T follicular helper cell (primary cell): ENCODE measurements around the gene CAMK2D.

Experiments used
- DNase-seq: peaks from one replicate; pipeline ENCODE4 v3.0.0-alpha.2; 2020; ENCODE audit warnings: low read depth

Gene CAMK2D

DNA sequence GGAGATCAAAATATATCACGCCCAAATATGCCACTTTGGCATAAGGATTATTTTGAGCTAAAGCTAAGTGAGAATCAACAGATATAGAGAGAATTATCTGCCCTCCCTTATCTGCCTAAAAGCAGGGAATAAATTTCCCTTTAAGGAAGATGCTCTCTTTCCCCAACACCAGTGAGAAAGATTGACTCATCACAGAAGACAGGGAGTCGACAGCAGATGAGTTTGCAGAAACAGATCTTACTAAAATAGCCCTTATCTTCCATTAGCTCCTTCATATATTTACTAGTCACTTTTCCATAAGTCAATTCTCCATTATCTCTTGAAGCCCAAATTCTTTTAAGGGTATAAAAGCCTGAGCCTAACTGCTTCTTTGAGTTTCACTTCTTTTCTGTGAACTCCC is 156.6 kb downstream of the CAMK2D start:
- DNase-seq, result no peak

GRCh38 chr4:113603911-113604310 is 157.6 kb downstream of the CAMK2D start:
- no peak for DNase-seq

DNA sequence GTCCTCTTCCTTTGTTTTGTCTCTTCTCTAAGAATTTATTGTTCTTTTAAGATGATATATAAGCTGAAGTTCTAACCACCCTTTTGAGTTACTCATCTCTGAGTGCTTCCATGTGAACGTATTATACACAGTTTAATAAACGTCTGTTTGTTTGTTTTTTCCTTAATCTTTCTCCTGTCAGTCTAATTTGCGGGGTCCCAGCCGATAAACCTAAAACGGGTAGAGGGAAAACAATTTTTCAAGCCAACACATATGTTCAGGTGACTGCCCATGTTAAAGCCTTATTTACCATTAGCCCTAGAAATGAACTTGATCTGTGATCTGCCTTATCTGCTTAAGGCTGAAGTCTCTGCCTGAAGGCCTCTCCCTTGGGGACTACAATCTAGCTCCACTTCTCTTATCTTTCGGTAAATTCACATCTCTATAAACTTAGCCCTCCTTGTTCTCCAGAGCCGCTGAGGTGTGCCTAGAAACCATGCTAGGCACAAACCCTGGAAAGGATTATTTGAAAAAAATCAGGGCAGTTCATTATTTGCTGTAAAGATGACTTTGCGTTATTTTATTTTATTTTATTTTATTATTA is 158.8 kb downstream of the CAMK2D start:
- no peak for DNase-seq

DNA sequence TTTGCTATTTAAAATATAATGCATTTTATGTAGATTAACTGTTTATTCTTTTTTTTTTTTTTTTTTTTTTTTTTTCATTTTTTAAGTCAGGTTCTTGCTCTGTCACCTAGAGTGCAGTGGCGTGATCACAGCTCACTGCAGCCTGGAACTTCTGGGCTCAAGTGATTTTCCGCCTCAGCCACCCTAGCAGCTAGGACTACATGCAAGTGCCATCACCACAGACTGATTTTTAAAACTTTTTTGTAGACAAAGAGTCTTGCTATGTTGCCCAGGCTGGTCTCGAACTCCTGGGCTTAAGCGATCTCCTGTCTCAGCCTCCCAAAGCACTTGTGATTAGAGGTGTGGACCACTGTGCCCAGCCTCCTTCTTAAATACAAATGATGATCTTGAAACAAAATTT is 159.9 kb downstream of the CAMK2D start:
- DNase-seq, result no peak

- DNase-seq, result no peak
Observed at GRCh38 chr4:113596396-113596795, 165.1 kb downstream of the CAMK2D start.

DNA sequence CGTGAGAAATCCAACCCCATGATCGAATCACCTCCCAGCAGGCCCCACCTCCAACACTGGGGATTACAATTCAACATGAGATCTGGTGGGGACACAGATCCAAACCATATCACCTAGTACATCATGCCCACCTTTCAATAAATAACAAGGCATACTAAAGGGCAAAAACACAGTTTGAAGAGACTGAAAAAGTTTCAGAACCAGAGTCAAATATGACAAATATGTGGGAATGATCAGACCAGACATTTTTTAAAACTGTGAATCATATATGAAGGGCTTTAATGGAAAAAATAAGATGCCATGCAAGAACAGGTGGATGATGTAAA is 167.3 kb downstream of the CAMK2D start:
- DNase-seq, result no peak

DNA sequence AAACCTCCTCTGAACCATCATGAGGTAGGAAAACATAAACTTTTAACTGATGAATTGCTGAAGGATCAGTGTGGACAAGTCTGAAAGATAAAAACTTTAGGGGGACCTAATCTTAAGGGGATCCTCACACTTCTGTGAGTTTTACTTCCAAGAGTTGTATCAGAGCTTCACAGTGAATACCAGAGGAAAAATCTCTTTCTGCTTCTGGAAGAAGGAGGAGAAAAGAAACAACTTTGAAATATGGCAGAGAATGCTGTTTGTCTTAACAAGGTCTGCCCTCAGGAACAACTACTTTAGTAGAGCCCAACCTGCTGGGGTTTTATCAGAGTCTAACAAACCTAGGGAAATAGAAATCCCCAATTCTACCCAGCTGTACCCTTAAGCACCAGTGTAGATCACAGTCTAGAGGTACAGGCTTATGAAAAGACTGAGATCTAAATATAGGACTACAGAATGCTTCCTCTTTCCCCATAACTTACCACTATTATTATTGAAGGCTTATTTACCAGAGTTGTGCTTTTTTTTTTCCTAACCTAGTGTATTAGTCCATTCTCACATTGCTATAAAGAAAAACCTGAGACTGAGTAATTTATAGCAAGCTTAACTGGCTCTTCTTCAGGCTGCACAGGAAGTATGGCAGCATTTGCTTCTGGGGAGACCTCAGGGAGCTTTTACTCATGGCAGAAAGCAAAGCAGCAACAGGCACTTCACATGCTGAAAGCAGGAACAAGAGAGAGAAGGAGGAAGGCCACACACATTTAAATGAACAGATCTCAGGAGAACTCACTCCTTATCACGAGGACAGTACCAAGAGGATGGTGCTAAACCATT is 167.9 kb downstream of the CAMK2D start:
- no peak for DNase-seq

- DNase-seq, result no peak
Observed at GRCh38 chr4:113591982-113592381, 169.6 kb downstream of the CAMK2D start.

DNA sequence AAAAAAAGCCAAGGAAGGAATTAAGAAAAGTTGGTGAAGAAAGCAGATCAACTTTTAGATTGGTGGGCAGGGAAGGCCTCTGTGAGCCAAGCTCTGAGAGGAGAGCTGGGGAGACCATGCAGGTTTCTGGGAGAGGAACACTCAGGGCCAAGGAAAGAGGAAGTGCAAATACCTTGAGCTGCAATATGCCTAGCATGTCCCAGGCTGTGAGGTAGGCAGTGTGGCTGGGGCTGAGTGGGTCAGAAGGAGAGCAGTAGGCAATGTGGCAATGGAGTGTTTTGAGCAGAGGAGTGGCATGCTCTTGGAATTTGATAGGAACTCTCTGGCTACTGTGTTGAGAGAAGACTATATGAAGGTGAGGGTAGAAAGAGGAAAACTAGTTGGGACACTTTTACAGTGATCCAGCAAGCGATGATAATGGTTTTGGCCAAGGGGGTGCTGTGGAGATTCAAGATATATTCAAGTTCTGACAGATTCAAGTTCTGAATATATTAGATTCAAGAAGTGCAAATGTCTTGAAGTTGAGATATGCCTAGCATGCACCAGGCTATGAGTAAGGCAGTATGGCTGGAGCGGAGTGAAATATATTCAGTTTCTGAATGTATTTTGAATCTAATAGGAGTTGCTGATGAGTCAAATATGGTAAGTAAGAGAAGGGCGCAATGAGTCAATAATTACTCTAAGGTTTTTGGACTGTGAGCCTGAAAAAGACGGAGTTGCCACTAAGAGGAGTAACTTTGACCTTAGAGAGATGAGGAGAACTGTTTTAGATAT is 172.5 kb downstream of the CAMK2D start:
- DNase-seq, result no peak

DNA sequence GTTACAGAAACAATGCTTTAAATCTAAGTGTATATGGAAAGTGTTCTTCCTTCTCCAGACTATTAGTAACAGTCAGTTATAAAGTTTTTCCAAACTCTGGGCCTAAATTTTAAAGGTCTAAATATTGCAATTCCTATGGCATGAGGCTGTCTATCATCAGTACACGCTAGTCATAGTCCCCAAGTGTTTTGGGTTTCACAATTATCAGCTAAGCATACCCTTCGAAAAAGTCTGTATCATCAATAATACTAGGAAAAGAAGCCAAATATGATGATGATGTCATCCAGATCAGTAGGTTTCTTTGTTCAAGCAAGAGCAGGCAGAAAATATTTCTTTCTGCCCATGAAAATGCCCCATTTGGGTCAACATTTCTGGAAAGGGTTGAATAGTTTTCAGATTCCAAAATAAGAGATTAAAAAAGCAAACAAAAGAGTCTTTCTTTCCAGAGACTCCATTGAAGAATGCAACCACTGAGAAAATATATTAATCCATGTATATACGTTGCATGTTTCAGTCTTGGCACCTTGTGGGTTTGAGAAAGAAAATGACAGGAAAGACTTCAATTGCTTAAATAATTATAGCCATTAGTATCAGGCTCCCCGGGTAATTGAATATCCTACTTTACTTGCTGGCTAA is 173.8 kb downstream of the CAMK2D start:
- DNase-seq, result no peak

- no peak for DNase-seq
Observed at GRCh38 chr4:113587156-113587555, 174.4 kb downstream of the CAMK2D start.

GRCh38 chr4:113586072-113586471 is 175.5 kb downstream of the CAMK2D start:
- no peak for DNase-seq

DNA sequence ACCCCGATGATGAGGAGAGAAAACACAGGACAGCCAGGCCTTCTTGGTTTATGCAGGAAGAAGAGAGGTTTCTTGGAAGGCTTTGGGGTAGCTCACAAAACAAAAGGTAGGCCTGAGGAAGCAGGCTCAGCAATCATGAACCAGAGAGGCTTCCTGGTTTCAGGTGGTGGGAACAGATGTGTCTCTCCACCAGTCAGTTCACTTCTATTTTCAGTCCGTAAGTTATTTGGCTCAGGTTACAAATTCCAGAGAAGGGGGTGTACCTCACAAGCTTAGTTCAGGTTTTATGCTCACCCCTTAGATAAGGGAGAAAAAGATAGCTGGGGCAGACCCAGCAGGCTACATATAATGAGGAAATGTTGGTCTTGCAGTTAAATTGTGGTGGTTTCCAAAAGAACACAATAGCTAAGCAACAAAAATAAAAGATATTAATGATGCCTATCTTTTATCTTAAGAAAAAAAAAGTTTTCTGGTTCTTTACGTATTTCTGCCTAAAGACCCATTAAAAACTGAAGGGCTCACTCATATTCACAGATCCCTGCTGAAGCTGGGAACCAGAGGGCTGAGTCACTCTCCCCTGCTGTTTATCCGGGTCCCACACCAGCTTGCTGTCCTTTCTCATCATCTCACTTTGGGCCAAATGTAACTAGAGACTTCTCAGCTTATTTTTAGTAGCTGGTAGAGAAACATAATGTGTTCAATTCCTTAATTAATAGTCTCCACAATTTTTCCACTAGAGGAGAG is 177.0 kb downstream of the CAMK2D start:
- DNase-seq, result no peak

DNA sequence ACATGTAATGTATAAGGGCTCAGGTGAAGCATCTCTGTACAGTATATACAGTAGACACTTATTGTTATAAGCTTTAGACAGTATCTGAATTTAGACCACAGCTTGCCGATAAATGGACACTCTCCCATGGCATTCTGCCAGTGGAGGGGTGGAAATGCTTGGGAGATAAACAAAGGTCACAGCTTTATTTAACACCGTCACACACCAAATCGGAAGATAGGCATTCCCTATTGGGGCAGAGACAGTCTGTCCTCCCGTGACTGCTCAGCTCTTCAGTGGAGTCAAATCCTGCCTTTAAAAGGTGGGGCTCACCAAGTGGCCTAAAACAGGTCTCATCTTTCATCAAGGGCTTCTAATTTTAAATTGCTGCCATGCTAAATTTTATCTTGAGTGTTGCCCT is 178.8 kb downstream of the CAMK2D start:
- DNase-seq, result no peak

DNA sequence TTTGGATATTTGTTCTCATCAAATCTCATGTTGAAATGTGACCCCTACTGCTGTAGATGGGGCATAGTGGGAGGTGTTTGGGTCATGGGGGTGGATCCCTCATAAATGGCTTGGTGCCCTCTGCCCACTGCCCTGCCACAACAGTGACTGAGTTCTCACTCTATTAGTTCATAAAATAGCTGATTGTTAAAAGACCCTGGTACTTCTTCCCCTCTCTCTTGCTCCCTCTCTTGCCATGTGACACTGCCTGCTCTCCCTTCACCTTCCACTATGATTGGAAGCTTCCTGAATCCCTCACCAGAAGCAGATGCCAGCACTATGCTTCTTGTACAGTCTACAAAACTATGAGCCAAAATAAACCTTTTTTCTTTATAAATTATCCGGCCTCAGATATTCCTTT is 182.2 kb downstream of the CAMK2D start:
- no peak for DNase-seq

DNA sequence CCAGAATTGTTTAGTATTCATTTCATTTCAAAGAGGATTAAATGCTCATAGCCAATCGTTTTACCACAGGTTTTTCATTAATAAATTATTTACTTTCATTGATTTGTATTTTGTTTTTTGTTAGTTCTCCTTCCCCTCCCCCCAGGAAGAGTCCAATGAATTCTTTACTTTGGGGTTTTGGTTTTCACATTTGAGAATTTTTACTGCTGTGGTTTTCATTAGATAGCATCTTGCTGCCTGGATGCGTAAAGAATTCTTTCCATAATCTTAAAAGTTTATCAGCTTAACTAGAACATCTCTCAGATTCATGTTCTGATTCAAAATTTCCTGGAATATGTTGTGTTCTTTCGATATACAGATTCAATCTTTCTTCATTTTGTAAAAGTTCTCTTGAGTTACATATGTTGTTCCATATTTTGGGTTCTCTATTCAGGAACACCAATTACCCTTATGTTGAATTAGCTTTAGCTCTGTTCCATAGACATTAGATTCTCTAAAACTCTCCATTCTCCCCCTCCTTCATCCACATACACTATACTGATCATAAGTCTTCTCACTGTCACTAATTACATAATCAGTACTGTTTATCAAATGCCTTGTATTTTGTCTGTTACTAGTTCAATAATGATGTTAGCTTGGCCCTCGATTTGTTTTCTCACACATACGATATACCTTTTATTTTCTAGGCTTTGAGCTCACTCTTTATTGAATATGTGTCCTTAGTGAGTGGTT is 184.4 kb downstream of the CAMK2D start:
- no peak for DNase-seq

GRCh38 chr4:113575401-113575800 is 186.1 kb downstream of the CAMK2D start:
- DNase-seq, result no peak

DNA sequence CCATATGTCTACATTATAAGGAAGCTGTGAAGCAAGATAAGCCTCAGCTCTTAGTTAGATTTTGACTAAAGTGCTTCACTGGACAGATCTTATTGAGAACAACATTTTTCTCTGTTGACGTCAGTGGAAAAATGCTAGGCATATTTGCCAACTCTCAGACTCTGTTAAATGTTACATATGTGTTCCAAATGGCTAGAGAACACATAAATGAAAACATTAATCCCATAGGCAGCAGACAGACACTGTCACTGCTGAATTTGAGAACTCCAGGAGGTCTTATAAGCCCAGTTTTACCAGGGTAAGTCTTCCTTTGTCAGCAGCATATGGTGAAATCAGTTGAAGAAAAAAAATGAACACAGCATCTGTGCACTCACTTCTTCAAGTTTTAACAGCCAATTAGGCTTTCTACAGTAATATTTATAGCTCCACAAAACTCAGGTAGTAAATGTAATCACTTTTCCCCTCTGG is 186.9 kb downstream of the CAMK2D start:
- no peak for DNase-seq

- no peak for DNase-seq
Observed at GRCh38 chr4:113572620-113573019, 188.9 kb downstream of the CAMK2D start.

GRCh38 chr4:113566015-113566795 is 195.3 kb downstream of the CAMK2D start:
- no peak for DNase-seq

- DNase-seq, result no peak
Observed at GRCh38 chr4:113565702-113566012, 195.9 kb downstream of the CAMK2D start.
